Gastrocnemius medialis (tissue), 4 donors: Measurements from ENCODE around the gene VPS35L. TPM values are rescaled to one million over a fixed set of nuclear protein-coding genes. Genes with fewer than 3 reads are reported as not detected.
A peak's percentile ranks its signal among the peaks of the same experiment; 100 is the strongest.

Experiments
- ATAC-seq, 2 donors: fragments of 150-250 bp; one replicate each; pipeline ENCODE4 v1.9.1; 2016
- DNase-seq, 2 donors: peaks; one replicate each; pipeline ENCODE4 v3.0.0-alpha.2; 2019
- H3K27ac ChIP-seq, 4 donors: fragments of 200-600 bp; sonication (generic); 1 replicate in 1 of 4; 2 replicates in 3 of 4; pipeline ENCODE4 v1.5.1; 2016 to 2018; ENCODE audit warnings: mild to moderate bottlenecking in 2 of 4, moderate library complexity in 1 of 4
- H3K27me3 ChIP-seq, 3 donors: fragments of 200-600 bp; sonication (generic) in 2 of 3; 1 replicate in 1 of 3; 2 replicates in 2 of 3; pipeline versions ENCODE4 v1.5.1 to v1.6.0; 2016 to 2019; ENCODE audit warnings: mild to moderate bottlenecking in 1 of 3, moderate library complexity in 1 of 3
- H3K36me3 ChIP-seq, 2 donors: fragments of 200-600 bp; sonication (generic) in 1 of 2; one replicate each; pipeline ENCODE4 v1.5.1; 2017 to 2018
- H3K4me1 ChIP-seq, 2 donors: fragments of 200-600 bp; sonication (generic) in 1 of 2; one replicate each; pipeline ENCODE4 v1.5.1; 2016 to 2017; ENCODE audit warnings: mild to moderate bottlenecking in 2 of 2
- H3K4me3 ChIP-seq, 4 donors: fragments of 200-600 bp; sonication (generic) in 3 of 4; 1 replicate in 1 of 4; 2 replicates in 3 of 4; pipeline ENCODE4 v1.5.1; 2016 to 2019; ENCODE audit warnings: mild to moderate bottlenecking in 2 of 4
- H3K9me3 ChIP-seq, 3 donors: fragments of 200-600 bp; sonication (generic) in 2 of 3; 1 replicate in 1 of 3; 2 replicates in 2 of 3; pipeline ENCODE4 v1.5.1; 2016 to 2019
- CTCF ChIP-seq, 5 experiments: fragments of 450-650 bp in 3 of 5; fragments of 200-600 bp in 2 of 5; sonication (generic) in 2 of 5; IDR thresholded peaks in 4 of 5; conservative IDR thresholded peaks in 1 of 5; 1 replicate in 4 of 5; 2 replicates in 1 of 5; pipeline ENCODE4 v1.5.1; 2016 to 2019; ENCODE audit warnings: antibody characterized with exemption in 5 of 5, mild to moderate bottlenecking in 3 of 5, moderate library complexity in 3 of 5
- POLR2A ChIP-seq, 2 donors: fragments of 450-650 bp; IDR thresholded peaks; one replicate each; pipeline ENCODE4 v1.6.1; 2017; ENCODE audit warnings: antibody characterized with exemption in 2 of 2, mild to moderate bottlenecking in 2 of 2, moderate library complexity in 2 of 2
- in situ Hi-C, 4 donors: fragments of 200-750 bp; cut with MboI; loops; one replicate each; pipeline versions ENCODE4 v1.15.0 to v1.8.0; 2017; ENCODE audit warnings: low sequenced_read_pairs in 4 of 4
- intact Hi-C: fragments of 100-400 bp; cut with DNase I; formaldehyde crosslinking; loops from one replicate; pipeline ENCODE4 v1.15.1; 2023; ENCODE audit warnings: low total_unique reads
- total RNA-seq, 4 donors: library from RNA; depleted of rRNA; stranded (reverse); fragments of >200 nt; gene quantifications; one replicate each; pipeline versions ENCODE4 v1.1.0 to v1.2.3, GENCODE V29; 2016

Gene VPS35L
- total RNA-seq, 4 donors from 2014 or later, result 16.9 to 29.1 (median 24.8) TPM

- intact Hi-C loops, result no loop called here
- H3K9me3 ChIP-seq, result no peaks in the 10 kb centered on the region
- in situ Hi-C loops, result loop anchor here in 2 of 4 donors (10.0 kb wide), 2 partner anchors 165 to 175 kb away; partner anchors contain the start of gene GPRC5B (in 1 of the 2)
- no peak for ATAC-seq
- H3K36me3 ChIP-seq, result peaks cover 0 to 23% of the 10 kb centered on the region in 2 donors
- H3K27me3 ChIP-seq, result no peaks in the 10 kb centered on the region
- peak overlapping the region; percentile 33 to 56 (median 53) for H3K27ac ChIP-seq
- no peak for DNase-seq
- no peak overlapping the region for H3K4me3 ChIP-seq
- TF ChIP-seq POLR2A (IDR thresholded peaks at IDR 0.05) (no peak), CTCF (IDR thresholded peaks at IDR 0.05 in 4 of 5, conservative IDR thresholded peaks at IDR 0.05 in 1 of 5) (no peak)
- H3K4me1 ChIP-seq, result peaks cover 3 to 23% of the 10 kb centered on the region in 2 donors
These were observed 154.1 kb downstream of the VPS35L start for GRCh38 chr16:19709381-19710136.

- peak in 1 of 2 donors; percentile 24 for ATAC-seq
These were observed 154.8 kb downstream of the VPS35L start for GRCh38 chr16:19710191-19710908.

GRCh38 chr16:19710991-19711545, 155.6 kb downstream of the VPS35L start:
- Histone ChIP-seq H3K4me3 (no peak overlapping the region), H3K9me3 (no peaks in the 10 kb centered on the region), H3K36me3 (peaks cover 0 to 16% of the 10 kb centered on the region in 2 donors), H3K4me1 (peaks cover 4 to 12% of the 10 kb centered on the region in 2 donors), H3K27me3 (no peaks in the 10 kb centered on the region), H3K27ac (peak overlapping the region in 3 of 4 donors; percentile 33 to 56 (median 56))
- ATAC-seq (no peak), DNase-seq (no peak)
- intact Hi-C loops (no loop called here), in situ Hi-C loops (no loop called here)
- TF ChIP-seq POLR2A (IDR thresholded peaks at IDR 0.05) (no peak), CTCF (IDR thresholded peaks at IDR 0.05 in 4 of 5, conservative IDR thresholded peaks at IDR 0.05 in 1 of 5) (no peak)

More at GRCh38 chr16:19710191-19710908, 154.8 kb downstream of the VPS35L start:
- no peak overlapping the region for H3K4me3 ChIP-seq
- H3K27ac ChIP-seq, result peak overlapping the region; percentile 33 to 56 (median 53)
- in situ Hi-C loops, result no loop called here
- no peak for TF ChIP-seq POLR2A (IDR thresholded peaks at IDR 0.05)
- no peak for TF ChIP-seq CTCF (IDR thresholded peaks at IDR 0.05 in 4 of 5, conservative IDR thresholded peaks at IDR 0.05 in 1 of 5)
- H3K9me3 ChIP-seq, result no peaks in the 10 kb centered on the region
- intact Hi-C loops, result no loop called here
- H3K36me3 ChIP-seq, result peaks cover 0 to 20% of the 10 kb centered on the region in 2 donors
- peaks cover 0 to 15% of the 10 kb centered on the region in 2 donors for H3K4me1 ChIP-seq
- DNase-seq, result no peak
- no peaks in the 10 kb centered on the region for H3K27me3 ChIP-seq

- no peaks in the 10 kb centered on the region for H3K9me3 ChIP-seq
- H3K27ac ChIP-seq, result peak overlapping the region in 3 of 4 donors; percentile 33 to 56 (median 56)
- H3K4me3 ChIP-seq, result no peak overlapping the region
- H3K27me3 ChIP-seq, result no peaks in the 10 kb centered on the region
- no peak for DNase-seq
- peaks cover 9 to 13% of the 10 kb centered on the region in 2 donors for H3K4me1 ChIP-seq
- in situ Hi-C loops, result no loop called here
- peaks cover 0 to 16% of the 10 kb centered on the region in 2 donors for H3K36me3 ChIP-seq
- TF ChIP-seq CTCF (IDR thresholded peaks at IDR 0.05 in 4 of 5, conservative IDR thresholded peaks at IDR 0.05 in 1 of 5) (no peak), POLR2A (IDR thresholded peaks at IDR 0.05) (no peak)
- intact Hi-C loops, result no loop called here
- ATAC-seq, result no peak
These were observed 156.1 kb downstream of the VPS35L start for GRCh38 chr16:19711643-19712042.
